NCI-H128 (cell line): ENCODE results near the gene OXGR1.

Experiments used
- DNase-seq: peaks from one replicate; lab custom pipeline; 2025; ENCODE audit not compliant: unreplicated experiment; lab: John Stamatoyannopoulos, UW

The OXGR1 gene

DNA sequence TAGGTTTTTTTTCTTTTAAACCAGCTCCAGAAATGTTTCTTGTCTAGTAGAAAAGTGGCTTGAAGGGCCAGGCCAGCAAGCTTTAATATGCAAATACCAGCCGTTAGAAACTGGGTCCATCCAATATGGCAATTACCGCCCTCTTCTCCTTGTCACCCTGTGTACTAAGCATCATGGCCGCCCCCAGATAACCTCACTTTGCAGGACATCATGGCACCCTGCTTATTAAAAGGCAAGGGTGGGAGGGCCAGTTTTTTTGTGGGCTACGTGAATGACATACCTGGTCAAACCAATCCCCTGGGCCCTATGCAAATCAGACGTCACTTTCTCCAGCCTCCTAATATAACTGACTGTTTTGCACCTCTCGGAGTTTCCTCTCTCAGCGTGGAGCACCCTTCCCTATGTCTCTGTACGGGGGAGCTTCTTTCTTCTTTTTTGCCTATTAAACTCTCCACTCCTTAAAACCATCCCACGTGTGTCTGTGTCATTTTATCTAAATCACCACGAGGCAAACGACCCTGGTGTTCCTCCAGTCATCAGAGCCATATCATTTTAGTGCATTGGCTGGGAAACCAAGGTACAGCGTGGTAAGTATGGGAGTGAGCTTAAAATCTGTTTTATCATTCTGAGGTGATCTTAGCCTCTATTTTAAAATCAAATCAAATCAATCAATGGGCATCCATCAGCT lies 27.7 kb downstream of the OXGR1 start:
- DNase-seq, result no peak

GRCh38 chr13:96963786-96964475 lies 30.3 kb downstream of the OXGR1 start:
- DNase-seq, result no peak

GRCh38 chr13:96960379-96960778 lies 33.9 kb downstream of the OXGR1 start:
- DNase-seq, result no peak

DNA sequence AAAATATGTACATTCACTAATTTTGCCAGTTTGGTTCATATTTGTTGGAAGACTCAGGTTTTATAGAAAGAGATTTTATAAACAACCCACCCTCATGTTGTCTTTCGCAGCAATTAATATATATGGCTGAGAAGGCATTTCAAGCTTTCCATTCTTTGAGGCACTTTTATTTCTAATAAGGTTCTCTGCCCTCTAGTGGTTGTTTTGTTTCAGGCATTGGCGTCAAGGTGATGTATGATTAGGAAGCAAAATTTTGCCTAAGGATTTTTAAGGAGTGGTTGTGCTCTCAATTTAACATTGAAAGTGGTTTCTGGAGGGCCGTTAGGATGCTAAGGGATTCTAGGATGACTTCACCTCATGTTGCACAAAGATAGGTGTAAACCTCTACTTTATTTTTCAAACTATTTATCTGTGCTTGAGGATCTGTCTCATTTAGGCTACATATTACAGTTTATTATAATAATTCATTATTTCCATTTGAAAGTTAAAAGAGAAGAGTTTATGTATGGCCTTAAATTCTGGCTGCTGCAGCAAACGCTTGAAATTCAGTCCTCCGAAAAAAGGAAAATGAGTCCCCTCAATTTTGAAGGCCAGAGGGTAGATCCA lies 35.9 kb downstream of the OXGR1 start:
- no peak for DNase-seq

DNA sequence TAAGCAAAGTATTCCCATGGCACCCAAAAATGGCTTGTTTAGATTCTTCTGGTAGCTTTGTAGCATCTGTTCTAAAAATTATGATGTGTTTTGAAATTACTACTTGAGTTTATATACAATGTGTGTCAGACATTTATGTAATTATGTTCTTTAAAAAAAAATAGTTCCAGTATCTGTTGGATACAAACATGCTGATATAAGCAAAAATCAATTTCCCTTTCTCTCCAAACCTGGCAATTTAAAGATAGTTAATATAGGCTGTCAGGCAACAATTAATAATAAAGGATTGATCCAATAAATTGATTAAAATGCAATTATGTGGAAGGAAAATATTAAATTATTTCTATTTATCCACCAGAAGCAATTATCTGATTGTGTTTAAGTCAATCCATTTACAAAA lies 41.7 kb downstream of the OXGR1 start:
- DNase-seq, result no peak

- DNase-seq, result no peak
Observed at GRCh38 chr13:96948127-96948526, 46.1 kb downstream of the OXGR1 start.

GRCh38 chr13:96947343-96947910 lies 46.8 kb downstream of the OXGR1 start:
- no peak for DNase-seq

DNA sequence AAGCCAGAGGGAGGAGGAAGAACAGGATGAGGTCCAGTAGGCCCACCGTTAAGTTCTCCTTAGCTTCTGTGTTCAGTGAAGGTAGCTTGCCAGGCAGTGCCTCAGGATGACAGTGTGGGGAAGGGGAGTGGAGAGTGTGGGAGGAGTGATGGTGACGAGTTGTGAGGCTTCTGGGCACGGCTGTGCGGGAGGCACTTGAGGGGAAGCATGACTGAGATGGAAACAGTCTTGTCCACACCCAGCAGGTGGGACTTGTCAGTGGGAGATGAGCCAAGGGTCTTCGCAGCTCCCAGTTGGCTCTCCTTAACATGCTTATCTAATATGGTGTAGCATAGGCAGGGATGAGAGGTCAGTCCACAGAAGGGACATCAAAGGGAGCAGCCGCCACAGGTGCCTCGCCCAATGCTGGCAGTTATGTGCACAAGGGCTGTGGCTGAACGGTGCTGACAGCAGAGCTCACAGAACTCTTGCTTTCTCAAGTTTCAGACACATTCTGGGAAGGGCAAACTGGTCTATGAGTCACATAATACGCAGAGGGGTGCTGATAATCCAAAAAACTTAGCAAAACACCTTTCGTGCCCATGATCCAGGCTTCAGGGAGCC lies 47.5 kb downstream of the OXGR1 start:
- no peak for DNase-seq

- no peak for DNase-seq
Observed at GRCh38 chr13:96940961-96941360, 53.3 kb downstream of the OXGR1 start.

DNA sequence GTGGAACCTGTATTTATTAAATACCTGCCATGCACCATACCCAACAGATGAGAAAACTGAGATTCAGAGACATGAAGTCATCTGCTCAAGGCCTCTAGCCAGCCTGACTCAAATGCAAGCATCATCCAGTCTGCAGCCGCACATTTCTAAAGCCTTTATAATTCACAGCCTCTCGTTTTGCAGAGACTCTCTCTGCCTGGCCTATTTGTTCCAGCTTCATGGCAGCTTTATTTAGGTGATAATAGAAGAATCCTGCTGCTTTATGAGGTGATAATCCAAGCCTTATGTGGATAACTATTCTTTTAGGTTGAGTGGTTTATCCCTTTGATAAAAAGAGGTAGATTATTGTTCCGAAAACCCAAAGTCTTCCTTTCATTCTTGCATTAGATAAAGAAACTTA lies 58.4 kb downstream of the OXGR1 start:
- no peak for DNase-seq
